ENCODE results near the gene NUDT22. TPM values are rescaled to one million over a fixed set of nuclear protein-coding genes. Genes with fewer than 3 reads are reported as not detected.

NUDT22 gene
- total RNA-seq, 2 donors from 2014 or later, result 78.6 to 92.9 TPM

DNA sequence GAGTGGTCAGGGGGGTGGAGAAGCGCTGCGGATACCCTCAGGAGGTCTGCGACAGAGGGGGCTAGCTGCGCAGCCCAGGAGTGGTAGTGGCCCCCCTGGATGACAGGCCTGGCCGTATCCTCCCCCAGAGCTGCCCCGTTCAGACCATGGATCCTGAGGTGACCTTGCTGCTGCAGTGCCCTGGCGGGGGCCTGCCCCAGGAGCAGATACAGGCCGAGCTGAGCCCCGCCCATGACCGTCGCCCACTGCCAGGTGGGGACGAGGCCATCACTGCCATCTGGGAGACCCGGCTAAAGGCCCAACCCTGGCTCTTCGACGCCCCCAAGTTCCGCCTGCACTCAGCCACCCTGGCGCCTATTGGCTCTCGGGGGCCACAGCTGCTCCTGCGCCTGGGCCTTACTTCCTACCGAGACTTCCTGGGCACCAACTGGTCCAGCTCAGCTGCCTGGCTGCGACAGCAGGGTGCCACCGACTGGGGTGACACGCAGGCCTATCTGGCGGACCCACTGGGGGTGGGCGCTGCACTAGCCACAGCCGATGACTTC lies 505 bp downstream of the NUDT22 start:
- peak overlapping the region; percentile 89 to 92 for H3K4me3 Mint-ChIP-seq
- no peaks in the 10 kb centered on the region for H3K9me3 Mint-ChIP-seq
- peak; percentile 49 to 55 for ATAC-seq (replicated peaks in 1 of 2)
- peak overlapping the region; percentile 84 for H3K27ac Mint-ChIP-seq
- peaks cover 40% of the 10 kb centered on the region for H3K4me1 Mint-ChIP-seq (ENCODE audit: low read depth)
- H3K36me3 Mint-ChIP-seq (ENCODE audit: insufficient read depth in 2 of 2), result no peaks in the 10 kb centered on the region
- H3K27me3 Mint-ChIP-seq (ENCODE audit: low read depth), result no peaks in the 10 kb centered on the region
- peak; percentile 73 to 74 for DNase-seq

GRCh38 chr11:64227405-64227956 lies 1.4 kb downstream of the NUDT22 start:
- peaks cover 47% of the 10 kb centered on the region for H3K4me1 Mint-ChIP-seq (ENCODE audit: low read depth)
- no peaks in the 10 kb centered on the region for H3K27me3 Mint-ChIP-seq (ENCODE audit: low read depth)
- no peak for ATAC-seq (replicated peaks in 1 of 2)
- peak overlapping the region; percentile 90 for H3K27ac Mint-ChIP-seq
- peak overlapping the region; percentile 89 to 92 for H3K4me3 Mint-ChIP-seq
- H3K36me3 Mint-ChIP-seq (ENCODE audit: insufficient read depth in 2 of 2), result no peaks in the 10 kb centered on the region
- DNase-seq, result no peak
- H3K9me3 Mint-ChIP-seq, result no peaks in the 10 kb centered on the region

DNA sequence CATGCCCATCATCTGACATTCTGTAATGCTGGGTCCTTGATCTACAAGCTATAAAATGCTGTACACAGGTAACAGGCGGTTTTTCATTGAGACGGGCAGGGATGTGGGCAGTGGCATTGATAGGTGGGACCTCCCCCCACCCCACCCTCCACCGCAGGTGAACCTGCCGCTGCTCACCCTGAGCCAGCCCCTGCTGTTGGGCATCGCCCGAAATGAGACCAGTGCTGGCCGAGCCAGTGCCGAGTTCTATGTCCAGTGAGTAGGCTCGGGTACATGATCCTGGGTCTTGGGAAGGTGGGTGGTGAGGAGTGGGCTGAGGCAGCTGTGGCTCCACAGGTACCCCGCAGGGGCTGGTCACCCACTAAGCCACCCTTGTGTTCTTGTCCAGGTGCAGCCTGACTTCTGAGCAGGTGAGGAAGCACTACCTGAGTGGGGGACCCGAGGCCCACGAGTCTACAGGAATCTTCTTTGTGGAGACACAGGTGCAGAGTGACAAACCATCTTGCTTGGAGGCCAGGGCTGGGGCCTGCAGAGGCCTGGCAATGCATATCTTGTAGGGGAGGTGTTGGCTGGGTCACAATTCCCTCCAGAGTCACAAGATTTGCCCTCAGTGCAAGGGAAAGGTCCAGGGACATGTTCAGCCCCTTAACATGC lies 3.1 kb downstream of the NUDT22 start:
- Mint-ChIP-seq H3K27ac (peak overlapping the region; percentile 81), H3K9me3 (no peaks in the 10 kb centered on the region), H3K4me3 (peak overlapping the region; percentile 94 to 97), H3K4me1 (ENCODE audit: low read depth) (peaks cover 59% of the 10 kb centered on the region), H3K36me3 (ENCODE audit: insufficient read depth in 2 of 2) (no peaks in the 10 kb centered on the region), H3K27me3 (ENCODE audit: low read depth) (no peaks in the 10 kb centered on the region)
- DNase-seq (no peak), ATAC-seq (replicated peaks in 1 of 2) (no peak)

- no peak for DNase-seq
- H3K36me3 Mint-ChIP-seq (ENCODE audit: insufficient read depth in 2 of 2), result no peaks in the 10 kb centered on the region
- H3K4me1 Mint-ChIP-seq (ENCODE audit: low read depth), result peaks cover 59% of the 10 kb centered on the region
- no peak for ATAC-seq (replicated peaks in 1 of 2)
- no peaks in the 10 kb centered on the region for H3K27me3 Mint-ChIP-seq (ENCODE audit: low read depth)
- H3K9me3 Mint-ChIP-seq, result no peaks in the 10 kb centered on the region
- peak overlapping the region; percentile 87 for H3K27ac Mint-ChIP-seq
- peak overlapping the region; percentile 94 to 97 for H3K4me3 Mint-ChIP-seq
Measured at GRCh38 chr11:64229744-64230170, 3.7 kb downstream of the NUDT22 start.

DNA sequence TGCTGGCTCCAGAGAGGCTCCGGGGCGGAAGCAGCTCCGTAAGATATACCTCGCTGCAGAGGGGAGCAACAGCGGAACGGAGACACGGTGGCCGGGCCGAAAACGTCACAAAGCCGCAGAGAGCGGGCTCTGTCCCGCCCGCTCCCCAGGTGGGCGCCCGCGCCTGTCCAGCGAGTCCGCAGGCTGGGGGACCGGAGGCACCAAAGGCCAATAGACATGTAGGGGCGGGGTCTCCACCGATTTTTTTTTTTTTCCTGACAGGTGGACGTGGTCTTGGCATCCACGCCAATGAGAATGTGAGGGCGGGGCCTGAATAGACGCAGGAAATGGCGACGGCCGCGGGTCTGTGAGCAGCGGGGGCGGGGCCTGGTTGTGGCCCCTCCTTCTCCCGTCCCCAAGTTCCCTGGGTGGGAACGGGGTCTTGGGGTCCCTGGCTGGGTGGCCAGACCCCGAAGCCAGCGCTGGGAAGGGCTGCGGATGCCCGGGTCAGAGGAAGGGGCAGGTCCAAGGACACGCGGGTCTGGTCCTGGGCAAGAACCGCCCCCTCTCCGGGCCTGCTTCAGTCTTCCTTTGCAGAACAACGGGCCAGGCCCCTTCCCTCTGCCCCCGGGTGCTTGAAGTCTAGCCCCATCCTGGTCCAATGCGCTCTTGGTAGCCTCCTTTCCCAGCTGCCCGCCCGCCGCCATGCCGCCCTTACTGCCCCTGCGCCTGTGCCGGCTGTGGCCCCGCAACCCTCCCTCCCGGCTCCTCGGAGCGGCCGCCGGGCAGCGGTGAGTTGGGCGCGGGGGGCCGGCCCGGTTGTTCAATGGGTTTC lies 4.3 kb downstream of the NUDT22 start, which contains the start of gene DNAJC4:
Gene DNAJC4 (plus strand): TSS at position 378 of the 814 bp plus-strand sequence. CDS start 307 bp downstream, at position 685.
- Mint-ChIP-seq H3K4me3 (peak within 1 kb of the TSS; percentile 94 to 97), H3K36me3 (ENCODE audit: insufficient read depth in 2 of 2) (no peaks in the 10 kb centered on the region), H3K27me3 (ENCODE audit: low read depth) (no peaks in the 10 kb centered on the region), H3K9me3 (no peaks in the 10 kb centered on the region), H3K27ac (peak within 1 kb of the TSS; percentile 87), H3K4me1 (ENCODE audit: low read depth) (peaks cover 57% of the 10 kb centered on the region)
- peak; percentile 53 to 54 for ATAC-seq (replicated peaks in 1 of 2)
- peak; percentile 91 to 96 for DNase-seq

DNA sequence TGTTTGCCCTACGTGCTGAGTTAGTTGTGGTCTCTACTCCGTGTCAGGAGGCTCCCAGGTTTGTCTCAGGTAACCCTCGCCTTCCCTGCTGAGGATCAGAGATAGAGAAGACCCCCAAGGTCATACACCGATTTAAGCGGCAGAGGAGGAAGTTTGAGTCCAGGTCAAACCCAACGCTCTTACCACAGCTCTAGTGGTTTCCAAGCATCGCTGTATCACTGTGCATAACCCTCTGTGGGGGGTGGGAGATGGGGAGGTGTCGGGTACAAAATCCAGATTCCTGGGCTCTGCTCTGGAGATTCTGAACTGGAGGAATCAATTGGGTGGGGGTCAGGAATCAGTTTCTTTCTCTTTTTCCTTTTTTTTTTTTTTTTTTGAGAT lies 4.9 kb downstream of the NUDT22 start:
- peak overlapping the region; percentile 94 to 97 for H3K4me3 Mint-ChIP-seq
- H3K36me3 Mint-ChIP-seq (ENCODE audit: insufficient read depth in 2 of 2), result no peaks in the 10 kb centered on the region
- no peak overlapping the region for H3K27ac Mint-ChIP-seq
- H3K9me3 Mint-ChIP-seq, result no peaks in the 10 kb centered on the region
- ATAC-seq (replicated peaks in 1 of 2) (no peak), DNase-seq (no peak)
- peaks cover 60% of the 10 kb centered on the region for H3K4me1 Mint-ChIP-seq (ENCODE audit: low read depth)
- H3K27me3 Mint-ChIP-seq (ENCODE audit: low read depth), result no peaks in the 10 kb centered on the region

DNA sequence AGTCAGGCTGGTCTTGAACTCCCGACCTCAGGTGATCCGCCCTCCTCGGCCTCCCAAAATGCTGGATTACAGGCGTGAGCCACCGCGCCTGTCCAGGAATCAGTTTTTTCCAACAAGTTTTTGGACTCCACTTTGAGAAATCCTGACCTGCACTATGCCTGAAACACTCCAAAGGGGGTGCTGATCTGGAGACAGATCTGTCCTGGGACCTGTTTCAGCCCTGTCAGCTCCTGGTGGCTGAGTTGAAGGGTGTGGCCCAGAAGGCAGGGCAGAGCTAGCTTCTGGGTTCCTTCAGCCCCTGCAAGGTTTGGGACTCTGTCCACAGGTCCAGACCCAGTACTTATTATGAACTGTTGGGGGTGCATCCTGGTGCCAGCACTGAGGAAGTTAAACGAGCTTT lies 5.5 kb downstream of the NUDT22 start:
- Mint-ChIP-seq H3K36me3 (ENCODE audit: insufficient read depth in 2 of 2) (no peaks in the 10 kb centered on the region), H3K9me3 (no peaks in the 10 kb centered on the region), H3K4me3 (peak overlapping the region; percentile 94 to 97), H3K27me3 (ENCODE audit: low read depth) (no peaks in the 10 kb centered on the region), H3K27ac (no peak overlapping the region), H3K4me1 (ENCODE audit: low read depth) (peaks cover 60% of the 10 kb centered on the region)
- ATAC-seq (replicated peaks in 1 of 2), result no peak
- no peak for DNase-seq

DNA sequence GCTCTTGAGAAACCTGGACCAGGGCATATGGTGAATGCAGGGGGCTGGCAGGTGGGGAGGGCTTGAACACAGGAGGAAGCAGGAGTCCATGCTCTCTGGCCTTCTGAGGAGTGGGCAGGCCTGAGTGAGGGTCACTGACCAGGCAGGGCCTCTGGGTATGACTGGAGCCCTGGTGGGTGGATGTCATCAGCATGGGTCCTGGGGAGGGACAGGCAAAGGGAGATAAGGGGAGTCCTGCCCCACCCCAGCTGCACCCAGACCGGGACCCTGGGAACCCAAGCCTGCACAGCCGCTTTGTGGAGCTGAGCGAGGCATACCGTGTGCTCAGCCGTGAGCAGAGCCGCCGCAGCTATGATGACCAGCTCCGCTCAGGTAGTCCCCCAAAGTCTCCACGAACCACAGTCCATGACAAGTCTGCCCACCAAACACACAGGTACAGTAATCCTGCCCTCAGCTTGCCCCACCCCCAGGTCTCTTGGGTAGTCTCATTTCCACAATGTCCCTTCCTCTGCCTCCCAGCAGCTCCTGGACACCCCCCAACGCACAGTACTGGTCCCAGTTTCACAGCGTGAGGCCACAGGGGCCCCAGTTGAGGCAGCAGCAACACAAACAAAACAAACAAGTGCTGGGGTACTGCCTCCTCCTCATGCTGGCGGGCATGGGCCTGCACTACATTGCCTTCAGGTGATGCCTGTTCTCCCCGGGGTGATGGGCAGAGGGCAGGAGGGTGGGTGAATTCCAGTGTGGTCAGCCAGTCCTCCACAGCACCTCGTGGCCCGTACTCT lies 6.3 kb downstream of the NUDT22 start:
- H3K4me3 Mint-ChIP-seq, result peak overlapping the region in 1 of 2 donors; percentile 97
- no peaks in the 10 kb centered on the region for H3K27me3 Mint-ChIP-seq (ENCODE audit: low read depth)
- DNase-seq (no peak), ATAC-seq (replicated peaks in 1 of 2) (no peak)
- no peaks in the 10 kb centered on the region for H3K36me3 Mint-ChIP-seq (ENCODE audit: insufficient read depth in 2 of 2)
- peaks cover 54% of the 10 kb centered on the region for H3K4me1 Mint-ChIP-seq (ENCODE audit: low read depth)
- no peak overlapping the region for H3K27ac Mint-ChIP-seq
- no peaks in the 10 kb centered on the region for H3K9me3 Mint-ChIP-seq

DNA sequence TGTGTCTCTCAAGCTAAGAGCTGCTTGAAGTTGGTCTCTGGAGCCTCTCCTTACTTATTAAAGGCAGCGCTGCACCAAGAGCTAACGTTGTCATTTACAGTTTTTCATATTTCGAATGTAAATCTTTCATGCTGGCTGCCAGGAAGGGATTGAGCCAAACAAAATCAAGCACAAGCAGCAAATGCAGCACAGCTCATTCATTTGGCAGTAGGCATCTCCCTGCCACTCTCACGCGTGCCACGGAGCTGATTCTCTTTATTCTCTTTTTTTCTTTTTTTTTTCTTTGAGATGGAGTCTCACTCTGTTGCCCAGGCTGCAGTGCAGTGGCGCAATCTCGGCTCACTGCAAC lies 6.9 kb downstream of the NUDT22 start:
- Mint-ChIP-seq H3K4me1 (ENCODE audit: low read depth) (peaks cover 48% of the 10 kb centered on the region), H3K27ac (no peak overlapping the region), H3K36me3 (ENCODE audit: insufficient read depth in 2 of 2) (no peaks in the 10 kb centered on the region), H3K4me3 (peak overlapping the region; percentile 73 to 79), H3K27me3 (ENCODE audit: low read depth) (no peaks in the 10 kb centered on the region), H3K9me3 (no peaks in the 10 kb centered on the region)
- DNase-seq, result no peak
- no peak for ATAC-seq (replicated peaks in 1 of 2)

- Mint-ChIP-seq H3K9me3 (no peaks in the 10 kb centered on the region), H3K27ac (peak within 1 kb of the TSS; percentile 44), H3K4me1 (ENCODE audit: low read depth) (peaks cover 38% of the 10 kb centered on the region), H3K36me3 (ENCODE audit: insufficient read depth in 2 of 2) (no peaks in the 10 kb centered on the region), H3K27me3 (ENCODE audit: low read depth) (no peaks in the 10 kb centered on the region), H3K4me3 (peak within 1 kb of the TSS; percentile 92 to 96)
- ATAC-seq (replicated peaks in 1 of 2) (peak; percentile 61 to 64), DNase-seq (peak; percentile 81)
Measured at GRCh38 chr11:64233913-64234586, 8.0 kb downstream of the NUDT22 start, which contains the start of gene VEGFB. TSS of gene VEGFB (plus strand) at chr11:64234584. CDS start at chr11:64234834, 250 bp downstream.

DNA sequence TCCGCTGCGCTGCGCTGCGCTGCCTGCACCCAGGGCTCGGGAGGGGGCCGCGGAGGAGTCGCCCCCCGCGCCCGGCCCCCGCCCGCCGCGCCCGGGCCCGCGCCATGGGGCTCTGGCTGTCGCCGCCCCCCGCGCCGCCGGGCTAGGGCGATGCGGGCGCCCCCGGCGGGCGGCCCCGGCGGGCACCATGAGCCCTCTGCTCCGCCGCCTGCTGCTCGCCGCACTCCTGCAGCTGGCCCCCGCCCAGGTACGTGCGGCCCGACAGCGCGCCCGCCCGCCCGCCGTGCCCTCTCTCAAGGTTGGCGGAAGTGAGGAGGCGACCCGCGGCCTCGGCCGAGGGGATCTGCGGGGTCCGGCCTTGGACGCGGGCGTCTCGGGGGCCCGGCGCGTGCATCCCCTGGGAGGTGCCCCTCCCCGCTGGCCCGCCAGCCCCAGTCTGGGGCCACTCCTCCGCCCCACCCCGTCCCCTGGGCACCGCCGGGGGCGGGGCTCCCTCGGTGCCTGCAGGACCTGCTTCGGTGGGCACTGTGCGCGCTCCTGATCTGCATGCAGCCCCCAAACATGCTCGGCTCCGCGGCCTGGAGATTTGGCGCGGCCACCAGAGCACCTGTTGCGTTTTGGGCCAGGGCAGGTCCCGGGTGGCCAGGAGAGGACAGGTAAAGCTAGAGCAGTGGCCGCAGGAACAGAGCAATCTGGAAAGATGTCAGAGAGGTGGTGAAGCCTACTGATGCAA lies 8.7 kb downstream of the NUDT22 start:
- Mint-ChIP-seq H3K4me3 (peak overlapping the region; percentile 92 to 96), H3K27ac (no peak overlapping the region), H3K27me3 (ENCODE audit: low read depth) (no peaks in the 10 kb centered on the region), H3K4me1 (ENCODE audit: low read depth) (peaks cover 34% of the 10 kb centered on the region), H3K36me3 (ENCODE audit: insufficient read depth in 2 of 2) (no peaks in the 10 kb centered on the region), H3K9me3 (no peaks in the 10 kb centered on the region)
- DNase-seq, result peak; percentile 63 to 68
- ATAC-seq (replicated peaks in 1 of 2), result peak; percentile 61 to 64
